Stromal cell of bone marrow (primary cell): ENCODE data around the gene KRTAP4-1.
"Not testable (repeated sequence)": the region's sequence is repeated elsewhere in the genome, so short reads cannot be mapped to it uniquely, and the experiment has no call there.

ENCODE experiments used
- DNase-seq: peaks from one replicate; pipeline ENCODE4 v3.0.0-alpha.2; 2012; ENCODE audit warnings: low read depth

Gene KRTAP4-1

DNA sequence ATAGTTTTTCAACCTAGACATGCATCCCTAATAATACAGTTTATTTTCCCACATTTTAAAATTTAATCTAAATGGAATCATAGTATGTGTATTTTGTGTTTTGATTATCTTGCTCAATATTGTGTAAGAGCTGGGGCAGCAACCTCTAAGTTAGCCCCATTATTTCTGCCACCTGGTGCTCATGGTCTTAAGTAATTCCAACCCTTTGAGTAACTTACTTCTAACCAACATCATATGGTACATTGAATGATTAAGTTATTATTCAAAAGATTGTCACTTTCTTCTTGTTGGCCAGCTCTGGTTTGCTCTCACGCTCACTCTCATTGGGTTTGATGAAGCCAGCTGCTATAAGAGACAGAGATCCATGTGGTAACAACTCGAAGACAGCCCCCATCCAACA is 12.8 kb downstream of the KRTAP4-1 start:
- DNase-seq, result no peak

DNA sequence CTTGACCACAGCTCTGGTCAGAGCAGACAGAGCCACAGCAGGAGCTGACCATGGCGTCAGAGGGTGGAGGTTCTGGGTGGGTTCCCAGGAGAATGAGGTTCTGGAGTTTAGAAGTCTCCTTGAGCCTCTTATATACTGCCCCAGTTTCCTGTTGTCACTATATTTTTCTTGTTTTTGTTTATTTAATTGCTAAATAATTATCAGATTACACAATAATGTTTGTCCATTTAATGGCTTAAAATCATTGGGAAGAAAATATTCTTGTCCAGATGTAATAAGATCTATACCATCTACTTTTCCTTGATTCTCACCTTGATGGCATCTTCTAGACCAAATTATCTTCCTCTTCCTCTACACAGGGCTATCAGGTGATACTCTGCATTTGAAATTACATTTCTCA is 16.6 kb downstream of the KRTAP4-1 start, which contains the start of gene KRTAP4-3:
Gene KRTAP4-3 (minus strand): TSS at position 101 of the 400 bp plus-strand sequence. CDS start 49 bp downstream, at position 52.
- DNase-seq, result no peak

DNA sequence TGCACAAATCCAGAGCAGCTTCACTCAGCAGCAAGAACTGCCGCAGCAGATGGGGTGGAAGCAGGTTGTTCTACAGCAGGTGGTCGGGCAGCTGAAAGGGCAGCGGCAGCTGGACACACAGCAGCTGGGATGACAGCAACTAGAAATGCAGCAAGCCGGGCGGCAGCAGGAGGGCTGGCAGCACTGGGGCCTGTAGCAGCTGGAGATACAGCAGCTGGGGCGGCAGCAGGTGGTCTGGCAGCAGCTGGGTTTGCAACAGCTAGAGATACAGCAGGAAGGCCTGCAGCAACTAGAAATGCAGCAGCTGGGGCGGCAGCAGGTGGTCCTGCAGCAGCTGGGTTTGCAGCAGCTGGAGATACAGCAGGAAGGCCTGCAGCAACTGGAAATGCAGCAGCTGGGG is 17.1 kb downstream of the KRTAP4-1 start:
- DNase-seq, result no peak

DNA sequence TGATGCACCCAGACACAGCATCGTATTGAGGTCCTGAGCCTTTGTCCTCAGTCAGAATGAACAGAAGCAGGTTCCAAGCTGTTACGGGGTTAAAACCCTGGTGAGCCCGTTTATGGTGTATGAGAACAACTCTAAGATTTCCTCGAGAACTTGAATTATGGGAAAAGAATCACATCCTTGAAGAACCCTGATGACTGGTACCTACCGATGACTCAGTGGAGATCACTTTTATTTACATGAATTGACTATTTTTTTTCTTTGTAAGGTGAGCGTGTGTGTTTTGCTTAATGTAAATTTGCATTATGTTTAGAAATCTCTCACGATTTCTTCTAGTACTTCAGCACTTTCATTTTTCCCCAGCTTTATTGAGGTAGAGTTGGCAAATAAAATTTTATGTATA is 20.9 kb downstream of the KRTAP4-1 start:
- DNase-seq, result no peak

DNA sequence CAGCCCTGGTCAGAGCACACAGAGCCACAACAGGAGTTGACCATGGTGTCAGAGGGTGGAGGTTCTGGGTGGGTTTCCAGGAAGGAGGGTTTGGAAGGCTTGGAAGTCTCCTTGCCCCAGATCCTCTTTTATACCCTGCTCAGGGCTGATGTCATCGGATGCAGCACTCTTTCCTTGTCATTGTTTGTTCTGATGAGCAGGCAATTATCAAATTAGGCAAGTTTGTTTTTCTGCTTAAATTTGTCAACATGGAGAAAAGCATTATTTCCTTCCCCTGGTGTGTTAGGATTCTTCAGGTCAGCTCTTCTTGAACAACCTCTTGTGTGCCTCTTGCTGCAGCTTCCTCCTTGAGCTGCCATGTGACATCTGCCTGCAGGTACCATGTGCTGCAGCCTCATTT is 24.1 kb downstream of the KRTAP4-1 start, which contains the start of gene KRTAP4-4:
Gene KRTAP4-4 (minus strand): TSS at position 101 of the 400 bp plus-strand sequence. CDS start 57 bp downstream, at position 44.
- DNase-seq, result no peak

DNA sequence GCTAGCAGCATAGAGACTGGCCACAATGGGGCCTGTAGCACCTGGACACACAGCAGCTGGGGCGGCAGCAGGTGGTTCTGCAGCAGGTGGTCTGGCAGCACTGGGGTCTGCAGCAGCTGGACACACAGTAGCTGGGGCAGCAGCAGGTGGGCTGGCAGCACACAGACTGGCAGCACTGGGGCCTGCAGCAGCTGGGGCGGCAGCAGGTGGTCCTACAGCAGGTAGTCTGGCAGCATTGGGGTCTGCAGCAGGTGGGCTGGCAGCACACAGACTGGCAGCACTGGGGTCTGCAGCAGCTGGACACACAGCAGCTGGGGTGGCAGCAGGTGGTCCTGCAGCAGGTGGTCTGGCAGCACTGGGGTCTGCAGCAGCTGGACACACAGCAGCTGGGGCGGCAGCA is 24.5 kb downstream of the KRTAP4-1 start:
- not testable (repeated sequence) for DNase-seq

DNA sequence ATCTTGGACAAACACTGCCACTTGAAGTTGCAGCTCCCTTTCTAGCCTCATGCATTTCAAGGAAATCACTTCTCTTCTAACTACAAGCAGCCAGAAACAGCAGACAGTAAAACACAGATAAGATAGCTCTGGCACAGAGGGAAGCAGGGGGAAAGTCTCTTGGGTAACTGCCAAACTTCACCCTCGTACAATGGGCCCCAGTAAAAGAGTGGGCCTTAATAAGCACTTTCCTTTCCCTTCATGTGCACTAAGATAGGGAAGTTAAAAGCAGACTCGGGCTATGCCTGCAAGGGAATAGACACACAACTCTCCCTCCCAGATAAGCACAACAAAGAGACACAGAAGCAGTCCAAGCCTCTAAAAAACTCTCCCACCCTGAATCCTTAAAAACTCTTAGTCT is 30.9 kb downstream of the KRTAP4-1 start:
- no peak for DNase-seq

DNA sequence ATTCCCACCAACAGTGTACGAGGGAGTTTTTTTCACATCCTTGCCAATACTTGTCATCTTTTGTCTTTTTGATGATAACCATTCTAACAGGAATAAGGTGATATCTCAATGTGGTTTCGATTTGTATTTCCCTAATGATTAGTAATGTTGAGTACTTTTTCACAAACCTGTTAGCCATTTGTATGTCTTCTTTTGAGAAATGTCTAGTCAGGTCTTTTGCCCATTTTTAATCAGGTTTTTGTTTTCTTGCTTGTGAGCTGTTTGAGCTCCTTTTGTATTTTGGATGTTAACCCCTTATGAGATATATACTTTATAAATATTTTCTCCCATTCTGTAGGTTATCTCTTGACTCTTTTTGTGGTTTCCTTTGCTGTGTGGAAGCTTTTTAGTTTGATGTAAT is 33.2 kb downstream of the KRTAP4-1 start:
- DNase-seq, result no peak

DNA sequence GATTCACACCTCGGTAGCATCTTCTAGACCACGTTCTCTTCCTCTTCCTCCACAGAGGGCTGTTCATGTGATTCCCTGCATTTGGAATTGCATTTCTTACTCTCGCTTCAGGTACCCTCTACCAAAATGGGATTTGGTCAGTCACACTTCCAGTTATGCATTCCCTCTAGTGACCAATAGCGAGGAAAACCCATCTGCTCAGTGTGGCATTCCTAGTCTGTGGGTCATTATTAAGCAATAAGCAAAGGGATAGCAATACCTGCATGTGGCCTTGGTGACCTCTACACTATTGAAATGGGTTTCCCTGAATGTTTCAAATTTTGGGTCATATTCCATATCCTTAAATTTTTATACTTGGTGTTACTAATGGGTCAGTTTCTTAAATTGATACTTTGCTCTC is 34.7 kb downstream of the KRTAP4-1 start:
- no peak for DNase-seq

DNA sequence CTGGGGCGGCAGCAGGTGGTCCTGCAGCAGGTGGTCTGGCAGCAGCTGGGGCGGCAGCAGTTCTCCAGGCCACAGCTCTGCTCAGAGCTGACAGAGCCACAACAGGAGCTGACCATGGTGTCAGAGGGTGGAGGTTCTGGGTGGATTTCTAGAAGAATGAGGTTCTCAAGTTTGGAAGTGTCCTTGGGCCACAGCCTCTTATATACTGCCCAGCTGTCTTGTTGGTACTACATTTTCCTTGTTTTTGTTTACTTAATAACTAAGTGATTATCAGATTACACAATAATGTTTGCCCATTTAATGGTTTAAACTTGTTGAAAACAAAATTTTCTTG is 35.1 kb downstream of the KRTAP4-1 start, which contains the start of gene KRTAP4-5:
Gene KRTAP4-5 (minus strand): TSS at position 174 of the 334 bp plus-strand sequence. CDS start 58 bp downstream, at position 116.
- DNase-seq, result no peak

DNA sequence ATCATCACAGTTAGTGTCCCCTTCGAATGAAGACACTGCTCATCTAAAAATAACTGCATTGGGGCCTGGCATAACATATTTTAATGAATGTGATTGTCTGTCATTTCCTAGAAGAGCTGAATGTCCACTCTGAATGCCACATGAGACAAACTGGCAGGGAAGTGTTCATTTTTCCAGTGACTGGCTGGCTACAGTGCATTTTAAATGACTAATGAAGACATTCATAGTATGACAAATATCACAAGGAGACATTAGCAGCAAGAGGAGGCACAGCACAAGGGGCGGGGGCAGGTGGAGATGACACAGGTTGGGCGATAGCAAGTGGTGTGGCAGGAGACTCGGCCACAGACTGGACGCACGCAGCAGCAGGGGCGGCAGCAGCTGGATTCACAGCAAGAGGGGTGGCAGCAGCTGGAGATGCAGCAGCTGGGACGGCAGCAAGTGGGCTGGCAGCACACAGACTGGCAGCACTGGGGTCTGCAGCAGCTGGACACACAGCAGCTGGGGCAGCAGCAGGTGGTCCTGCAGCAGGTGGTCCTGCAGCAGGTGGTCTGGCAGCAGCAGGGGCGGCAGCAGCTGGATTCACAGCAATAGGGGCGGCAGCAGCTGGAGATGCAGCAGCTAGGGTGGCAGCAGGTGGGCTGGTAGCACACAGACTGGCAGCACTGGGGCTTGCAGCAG is 35.6 kb downstream of the KRTAP4-1 start:
- not testable (repeated sequence) for DNase-seq

DNA sequence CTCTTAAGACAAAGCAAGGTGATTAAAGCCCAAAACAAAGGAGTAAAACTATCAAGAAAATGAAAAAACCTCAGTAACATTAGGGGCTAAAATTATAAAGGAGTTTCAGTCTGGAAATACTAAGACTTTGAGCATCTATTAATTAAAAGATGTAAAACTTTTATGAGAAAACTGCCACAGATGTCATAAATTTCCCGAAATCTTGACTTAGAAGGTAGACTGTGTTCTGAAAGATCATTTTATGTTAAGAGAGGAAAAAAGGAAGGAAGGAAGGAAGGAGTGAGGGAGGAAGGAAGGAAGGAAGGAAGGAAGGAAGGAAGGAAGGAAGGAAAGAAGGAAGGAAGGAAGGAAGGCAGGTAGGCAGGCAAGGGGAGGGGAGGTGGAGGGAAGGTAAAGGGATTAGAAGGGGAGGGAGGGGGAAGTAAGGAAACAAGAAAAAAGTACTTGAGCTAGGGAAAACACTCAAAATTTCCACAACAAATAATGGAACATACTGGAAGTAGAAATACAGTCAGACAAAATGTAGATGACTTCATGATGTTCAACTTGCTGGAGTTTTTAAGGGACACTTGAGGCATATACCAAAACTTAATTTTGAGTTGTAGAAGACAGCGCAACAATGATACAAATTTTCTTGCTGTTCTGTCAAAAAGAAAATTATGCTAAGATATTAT is 37.0 kb downstream of the KRTAP4-1 start:
- no peak for DNase-seq

DNA sequence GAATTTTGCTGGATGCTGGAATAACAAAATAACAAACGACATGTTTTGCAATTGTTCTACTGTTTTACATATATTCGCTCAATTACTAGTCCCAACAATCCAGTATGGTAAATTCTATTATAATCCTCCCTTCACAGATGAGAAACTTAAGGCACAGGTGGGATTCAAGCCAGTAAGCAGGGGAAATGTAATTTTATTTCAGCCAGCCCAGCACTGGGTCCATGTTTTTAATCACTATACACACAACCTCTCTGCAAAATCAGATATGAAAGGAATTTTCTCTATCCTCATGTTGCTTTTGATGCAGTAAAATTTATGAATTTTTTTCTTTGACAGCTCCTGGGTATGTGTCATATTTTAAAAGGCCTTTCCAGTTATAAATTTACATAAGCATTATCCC is 39.5 kb downstream of the KRTAP4-1 start:
- no peak for DNase-seq

DNA sequence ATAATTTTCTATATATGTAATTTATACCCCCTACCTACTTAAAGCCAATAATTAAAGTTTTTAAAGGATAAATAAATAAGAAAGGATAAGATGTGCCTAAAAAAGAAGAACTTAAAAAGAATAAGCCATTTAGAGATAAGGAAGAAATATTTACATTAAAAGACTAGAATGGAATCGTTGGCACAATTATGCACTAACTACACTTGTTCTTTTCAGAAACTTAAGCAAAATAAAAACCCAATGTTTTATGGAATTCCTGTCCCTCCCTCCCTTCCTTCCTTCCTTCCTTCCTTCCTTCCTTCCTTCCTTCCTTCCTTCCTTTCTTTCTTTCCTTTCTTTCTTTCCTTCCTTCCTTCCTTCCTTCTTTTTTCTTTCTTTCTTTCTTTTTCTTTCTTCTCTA is 39.9 kb downstream of the KRTAP4-1 start:
- no peak for DNase-seq

DNA sequence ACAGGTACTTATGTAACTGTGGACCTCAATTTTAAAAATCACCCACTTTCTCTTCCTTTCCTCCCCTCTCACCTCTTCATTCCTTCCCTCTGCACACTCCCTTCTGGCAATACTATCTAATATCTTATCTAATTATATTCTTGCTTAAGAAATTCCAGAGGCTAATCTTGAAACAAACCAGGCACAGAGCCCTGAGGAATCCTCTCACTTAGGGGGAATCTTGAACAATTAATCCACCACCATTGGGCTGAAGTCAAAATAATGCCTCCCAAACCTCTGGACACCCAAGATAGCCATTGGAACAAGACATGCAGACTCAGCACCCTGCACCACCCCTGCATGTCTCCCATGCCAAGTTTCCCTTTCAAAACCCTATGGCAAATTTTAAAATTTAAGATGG is 43.4 kb downstream of the KRTAP4-1 start:
- DNase-seq, result no peak

DNA sequence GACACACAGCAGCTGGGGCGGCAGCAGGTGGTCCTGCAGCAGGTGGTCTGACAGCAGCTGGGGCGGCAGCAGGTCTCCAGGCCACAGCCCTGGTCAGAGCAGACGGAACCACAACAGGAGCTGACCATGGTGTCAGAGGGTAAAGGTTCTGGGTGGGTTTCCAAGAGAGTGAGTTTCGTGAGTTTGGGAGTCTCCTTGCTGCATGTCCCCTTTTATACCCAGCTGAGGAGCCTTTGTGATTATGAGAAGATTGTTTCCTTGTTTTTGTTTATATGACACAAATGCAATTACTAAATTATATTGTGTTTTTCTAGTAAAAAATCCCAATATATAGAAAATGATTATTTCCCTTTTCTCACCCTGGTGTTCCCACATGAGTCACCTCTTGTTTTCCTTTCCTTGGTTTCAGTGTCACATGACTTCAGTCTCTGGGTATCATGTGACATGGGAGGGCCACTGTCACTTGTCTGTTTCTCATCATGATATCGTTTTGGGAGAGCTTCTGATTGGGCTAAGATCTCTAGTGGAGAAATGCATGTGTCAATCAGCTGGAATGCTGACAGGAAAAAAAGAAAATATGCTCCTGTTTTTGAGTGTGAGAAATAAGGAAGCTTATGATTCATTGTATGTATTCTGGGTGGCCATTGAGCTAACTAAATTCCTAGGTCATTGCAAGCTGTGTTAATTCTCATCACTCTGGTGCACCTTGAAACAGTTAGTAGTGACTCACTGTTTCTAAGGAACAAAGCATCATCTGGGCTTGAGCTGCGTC is 44.2 kb downstream of the KRTAP4-1 start, which contains the start of gene KRTAP4-6:
Gene KRTAP4-6 (minus strand): TSS at position 185 of the 772 bp plus-strand sequence. CDS start 57 bp downstream, at position 128.
- DNase-seq, result peak; percentile 49

DNA sequence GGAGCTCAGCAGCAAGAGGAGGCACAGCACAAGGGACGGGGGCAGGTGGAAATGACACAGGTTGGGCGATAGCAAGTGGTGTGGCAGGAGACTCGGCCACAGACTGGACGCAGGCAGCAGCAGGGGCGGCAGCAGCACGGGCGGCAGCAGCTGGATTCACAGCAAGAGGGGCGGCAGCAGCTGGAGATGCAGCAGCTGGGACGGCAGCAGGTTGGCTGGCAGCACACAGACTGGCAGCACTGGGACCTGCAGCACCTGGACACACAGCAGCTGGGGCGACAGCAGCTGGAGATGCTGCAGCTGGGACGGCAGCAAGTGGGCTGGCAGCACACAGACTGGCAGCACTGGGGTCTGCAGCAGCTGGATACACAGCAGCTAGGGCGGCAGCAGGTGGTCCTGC is 44.8 kb downstream of the KRTAP4-1 start:
- DNase-seq, result not testable (repeated sequence)
